Epithelial cell of esophagus (primary cell): ENCODE results near the gene SEZ6.

Experiments
- DNase-seq: peaks from one replicate; pipeline ENCODE4 v3.0.0; 2010; ENCODE audit warnings: low read depth
- H3K4me3 ChIP-seq: 2 replicates; pipeline ENCODE4 v1.5.1; 2011; ENCODE audit warnings: mild to moderate bottlenecking, low read length, control low read depth
- CTCF ChIP-seq: IDR thresholded peaks from 2 replicates; pipeline ENCODE4 v1.5.1; 2011; ENCODE audit warnings: low read depth, mild to moderate bottlenecking, low read length, control low read depth, inconsistent platforms; ENCODE audit not compliant: insufficient read depth; ENCODE audit errors: missing control alignments

The SEZ6 gene

GRCh38 chr17:28968231-28968913 is 37.5 kb downstream of the SEZ6 start:
- no peak for TF ChIP-seq CTCF
- no peak overlapping the region for H3K4me3 ChIP-seq
- DNase-seq = no peak

- no peak for DNase-seq
- H3K4me3 ChIP-seq = no peak overlapping the region
- no peak for TF ChIP-seq CTCF
These were observed 38.4 kb downstream of the SEZ6 start for GRCh38 chr17:28967221-28968135.

- DNase-seq = no peak
- no peak overlapping the region for H3K4me3 ChIP-seq
- TF ChIP-seq CTCF = no peak
These were observed 42.0 kb downstream of the SEZ6 start for GRCh38 chr17:28963841-28964240.

- DNase-seq = peak; percentile 29
- no peak for TF ChIP-seq CTCF
- H3K4me3 ChIP-seq = no peak overlapping the region
These were observed 42.7 kb downstream of the SEZ6 start for GRCh38 chr17:28963055-28963611.

GRCh38 chr17:28961391-28961790 is 44.4 kb downstream of the SEZ6 start:
- no peak for DNase-seq
- no peak overlapping the region for H3K4me3 ChIP-seq
- TF ChIP-seq CTCF = no peak

GRCh38 chr17:28960256-28961061 is 45.4 kb downstream of the SEZ6 start:
- no peak for DNase-seq
- no peak overlapping the region for H3K4me3 ChIP-seq
- no peak for TF ChIP-seq CTCF
